Fibroblast of villous mesenchyme (primary cell): Measurements from ENCODE around the gene EDARADD. TPM values are rescaled to one million over a fixed set of nuclear protein-coding genes. Genes with fewer than 3 reads are reported as not detected.

Source experiments
- DNase-seq: peaks from one replicate; pipeline ENCODE4 v3.0.0-alpha.2; 2010; ENCODE audit warnings: low read depth
- H3K4me3 ChIP-seq: 2 replicates; pipeline ENCODE4 v1.5.1; 2011; ENCODE audit warnings: low read depth, mild to moderate bottlenecking, low read length
- CTCF ChIP-seq: IDR thresholded peaks from 2 replicates; pipeline ENCODE4 v1.5.1; 2012; ENCODE audit warnings: low read depth, mild to moderate bottlenecking, low read length; ENCODE audit not compliant: insufficient read depth
- total RNA-seq: library from RNA; depleted of rRNA; stranded (reverse); fragments of >200 nt; gene quantifications from 2 replicates; pipeline ENCODE4 v1.2.3, GENCODE V29; 2012

EDARADD gene
- total RNA-seq, 1 donor = 0.43 TPM

GRCh38 chr1:236398538-236398937 is 4.5 kb downstream of the EDARADD start:
- no peak overlapping the region for H3K4me3 ChIP-seq
- no peak for TF ChIP-seq CTCF
- no peak for DNase-seq

GRCh38 chr1:236400061-236400603 is 6.0 kb downstream of the EDARADD start:
- no peak for TF ChIP-seq CTCF
- H3K4me3 ChIP-seq = no peak overlapping the region
- no peak for DNase-seq

GRCh38 chr1:236401698-236402097 is 7.6 kb downstream of the EDARADD start:
- no peak for DNase-seq
- no peak for TF ChIP-seq CTCF
- H3K4me3 ChIP-seq = no peak overlapping the region

GRCh38 chr1:236403905-236404696 is 10.0 kb downstream of the EDARADD start:
- H3K4me3 ChIP-seq = no peak overlapping the region
- no peak for DNase-seq
- no peak for TF ChIP-seq CTCF

GRCh38 chr1:236407059-236407458 is 13.0 kb downstream of the EDARADD start:
- no peak overlapping the region for H3K4me3 ChIP-seq
- no peak for TF ChIP-seq CTCF
- no peak for DNase-seq

GRCh38 chr1:236413688-236414087 is 19.6 kb downstream of the EDARADD start:
- H3K4me3 ChIP-seq = no peak overlapping the region
- peak; percentile 9 for DNase-seq
- TF ChIP-seq CTCF = no peak

GRCh38 chr1:236416165-236416564 is 22.1 kb downstream of the EDARADD start:
- no peak for TF ChIP-seq CTCF
- no peak for DNase-seq
- no peak overlapping the region for H3K4me3 ChIP-seq
